Fibroblast of the aortic adventitia (primary cell): ENCODE data around the gene MS4A10. TPM values are rescaled to one million over a fixed set of nuclear protein-coding genes. Genes with fewer than 3 reads are reported as not detected.

Experiments used
- DNase-seq: peaks from one replicate; pipeline ENCODE4 v3.0.0-alpha.2; 2010; ENCODE audit warnings: low read depth
- H3K4me3 ChIP-seq: 2 replicates; pipeline ENCODE4 v1.5.1; 2011; ENCODE audit warnings: low read depth, mild to moderate bottlenecking, control low read depth, low read length, moderate library complexity
- total RNA-seq: library from RNA; depleted of rRNA; stranded (reverse); fragments of >200 nt; gene quantifications from 2 replicates; pipeline ENCODE4 v1.2.3, GENCODE V29; 2012; ENCODE audit warnings: low replicate concordance
- TF ChIP-seq, protein P1 (sequence below): IDR thresholded peaks from 2 replicates; pipeline ENCODE4 v1.5.1; 2011; ENCODE audit warnings: mild to moderate bottlenecking, low read length, control low read depth, inconsistent platforms; ENCODE audit not compliant: insufficient read depth

The MS4A10 gene
- total RNA-seq, 1 donor = not detected

DNA sequence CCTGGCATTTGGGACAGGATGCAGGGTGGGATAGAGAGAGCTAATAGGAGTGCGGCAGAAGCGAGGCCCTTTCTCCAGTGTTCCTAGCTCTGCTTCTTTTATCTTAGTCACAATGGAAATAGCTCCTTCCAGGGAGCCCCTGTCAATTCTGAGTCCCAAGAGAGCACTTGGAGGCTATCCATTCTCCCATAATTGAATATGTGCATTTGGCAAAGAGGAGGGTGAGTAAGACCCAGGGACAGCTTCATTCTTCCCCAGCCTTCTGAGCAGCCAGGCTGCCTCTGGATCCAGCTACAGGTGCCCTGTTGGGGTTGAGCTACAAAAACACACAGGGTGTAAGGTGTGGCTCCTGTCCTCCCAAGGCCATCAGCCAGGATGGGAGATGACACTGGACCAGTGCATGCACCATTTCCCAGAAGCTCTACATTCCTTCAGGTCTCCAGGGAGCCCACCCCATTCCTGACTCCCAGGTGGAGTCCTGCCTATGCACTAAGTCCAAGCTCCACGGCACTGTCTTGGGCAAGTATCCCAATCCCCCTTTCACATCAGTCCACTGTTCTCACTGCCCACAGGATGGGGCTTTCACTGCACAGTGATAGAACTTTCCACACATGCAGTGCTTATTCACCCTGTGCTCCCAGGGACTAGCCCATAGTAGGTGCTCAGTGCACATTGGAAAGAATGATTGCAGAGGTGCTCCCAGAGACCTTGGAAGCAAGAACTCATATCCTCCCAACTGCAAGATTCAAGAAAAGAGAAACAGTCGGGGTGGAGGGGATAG is 6.2 kb downstream of the MS4A10 start:
- TF ChIP-seq, protein P1, sequence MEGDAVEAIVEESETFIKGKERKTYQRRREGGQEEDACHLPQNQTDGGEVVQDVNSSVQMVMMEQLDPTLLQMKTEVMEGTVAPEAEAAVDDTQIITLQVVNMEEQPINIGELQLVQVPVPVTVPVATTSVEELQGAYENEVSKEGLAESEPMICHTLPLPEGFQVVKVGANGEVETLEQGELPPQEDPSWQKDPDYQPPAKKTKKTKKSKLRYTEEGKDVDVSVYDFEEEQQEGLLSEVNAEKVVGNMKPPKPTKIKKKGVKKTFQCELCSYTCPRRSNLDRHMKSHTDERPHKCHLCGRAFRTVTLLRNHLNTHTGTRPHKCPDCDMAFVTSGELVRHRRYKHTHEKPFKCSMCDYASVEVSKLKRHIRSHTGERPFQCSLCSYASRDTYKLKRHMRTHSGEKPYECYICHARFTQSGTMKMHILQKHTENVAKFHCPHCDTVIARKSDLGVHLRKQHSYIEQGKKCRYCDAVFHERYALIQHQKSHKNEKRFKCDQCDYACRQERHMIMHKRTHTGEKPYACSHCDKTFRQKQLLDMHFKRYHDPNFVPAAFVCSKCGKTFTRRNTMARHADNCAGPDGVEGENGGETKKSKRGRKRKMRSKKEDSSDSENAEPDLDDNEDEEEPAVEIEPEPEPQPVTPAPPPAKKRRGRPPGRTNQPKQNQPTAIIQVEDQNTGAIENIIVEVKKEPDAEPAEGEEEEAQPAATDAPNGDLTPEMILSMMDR = no peak
- DNase-seq = peak; percentile 33
- H3K4me3 ChIP-seq = no peak overlapping the region

DNA sequence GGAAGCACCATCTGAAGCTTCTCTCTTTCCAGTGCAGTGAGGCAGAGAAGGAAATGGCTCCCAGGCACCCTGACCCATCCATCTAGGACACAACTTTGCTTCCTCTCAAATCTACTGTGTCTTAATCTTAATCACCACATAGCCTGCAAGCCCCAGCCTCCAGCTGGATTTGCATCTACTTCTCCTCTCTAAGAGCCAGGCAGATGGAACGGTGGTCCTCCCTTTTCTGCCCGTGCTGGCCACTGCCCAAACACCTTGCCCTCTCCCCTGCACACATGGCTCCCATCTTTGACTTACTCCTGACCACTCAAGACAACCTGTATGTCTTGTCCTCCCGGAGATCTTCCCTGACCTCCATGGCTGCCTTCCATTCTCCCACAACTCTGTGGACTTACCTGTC is 7.4 kb downstream of the MS4A10 start:
- TF ChIP-seq, protein P1 = no peak
- no peak overlapping the region for H3K4me3 ChIP-seq
- no peak for DNase-seq

DNA sequence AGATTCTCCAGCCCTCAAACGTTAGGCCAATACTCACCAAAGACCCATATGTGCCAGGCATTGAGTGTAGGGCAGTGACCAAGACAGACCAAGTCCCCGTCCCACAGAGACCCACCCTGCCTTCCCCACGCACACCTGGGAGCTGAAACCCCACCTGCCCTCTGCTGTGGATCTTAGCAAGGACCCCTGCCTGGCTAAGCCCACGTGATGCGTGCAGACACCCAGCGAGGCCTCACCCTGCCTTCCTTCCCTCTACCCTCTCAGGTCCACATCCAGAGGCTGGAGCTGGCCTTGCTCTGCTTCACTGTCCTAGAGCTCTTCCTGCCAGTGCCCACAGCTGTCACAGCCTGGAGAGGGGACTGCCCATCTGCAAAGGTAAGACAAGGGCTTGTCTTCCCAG is 10.2 kb downstream of the MS4A10 start:
- H3K4me3 ChIP-seq = no peak overlapping the region
- TF ChIP-seq, protein P1 = no peak
- DNase-seq = no peak

DNA sequence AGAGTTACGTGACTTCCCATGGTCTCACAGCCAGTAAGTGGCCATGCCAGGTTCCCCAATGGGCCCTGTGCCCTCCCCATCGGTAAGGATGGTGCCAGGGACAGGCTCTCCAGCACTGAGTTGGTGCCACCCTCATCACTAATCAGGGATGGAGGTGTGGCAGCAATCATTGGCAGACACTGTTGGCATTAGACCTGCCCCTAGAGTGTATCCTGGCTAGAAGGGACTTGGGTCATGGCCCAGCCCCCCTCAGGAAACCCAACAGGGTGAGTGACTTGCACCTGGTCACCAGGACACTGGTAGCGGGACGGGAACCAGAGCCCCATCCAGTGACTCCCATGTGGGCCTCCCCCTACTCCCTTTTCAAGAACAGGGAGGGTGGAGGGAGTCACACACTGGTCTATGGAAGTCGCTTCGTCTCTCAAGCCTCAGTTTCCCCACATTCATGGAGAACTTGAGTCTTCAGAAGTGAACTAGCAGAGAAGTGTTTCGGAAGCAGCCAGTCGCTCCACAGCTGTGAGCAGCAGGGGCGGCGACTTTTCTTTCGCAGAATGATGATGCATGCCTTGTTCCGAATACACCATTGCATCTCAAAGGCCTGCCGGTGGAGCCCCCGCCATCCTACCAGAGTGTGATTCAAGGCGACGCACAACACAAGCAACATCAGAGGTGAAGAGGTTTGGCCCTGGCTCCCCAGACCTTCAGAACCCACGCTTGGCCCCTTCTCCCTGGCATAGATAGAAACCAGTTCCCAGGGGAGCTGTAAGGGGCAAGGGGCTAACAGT is 12.9 kb downstream of the MS4A10 start:
- no peak overlapping the region for H3K4me3 ChIP-seq
- no peak for DNase-seq
- TF ChIP-seq, protein P1 = no peak

DNA sequence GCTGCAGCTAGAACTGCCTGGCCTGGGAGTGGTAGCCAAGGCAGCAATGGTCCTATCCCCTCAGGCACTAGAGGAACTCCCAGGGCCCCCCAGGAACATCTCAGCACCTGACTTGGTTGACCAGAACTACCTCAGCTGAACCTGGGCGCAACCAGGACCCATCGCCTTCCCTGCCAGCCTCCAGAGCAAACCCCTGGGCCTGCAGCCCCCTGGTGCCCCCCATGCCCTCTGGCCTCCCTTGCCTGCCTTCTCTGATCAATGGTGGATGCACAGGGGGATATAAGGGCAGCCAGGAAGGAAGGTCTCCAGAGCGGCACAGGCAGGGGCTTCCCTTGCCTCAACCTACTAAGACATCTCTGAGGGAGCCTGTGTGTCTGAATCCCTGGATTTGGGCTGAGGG is 13.5 kb downstream of the MS4A10 start:
- TF ChIP-seq, protein P1 = no peak
- H3K4me3 ChIP-seq = no peak overlapping the region
- DNase-seq = no peak

DNA sequence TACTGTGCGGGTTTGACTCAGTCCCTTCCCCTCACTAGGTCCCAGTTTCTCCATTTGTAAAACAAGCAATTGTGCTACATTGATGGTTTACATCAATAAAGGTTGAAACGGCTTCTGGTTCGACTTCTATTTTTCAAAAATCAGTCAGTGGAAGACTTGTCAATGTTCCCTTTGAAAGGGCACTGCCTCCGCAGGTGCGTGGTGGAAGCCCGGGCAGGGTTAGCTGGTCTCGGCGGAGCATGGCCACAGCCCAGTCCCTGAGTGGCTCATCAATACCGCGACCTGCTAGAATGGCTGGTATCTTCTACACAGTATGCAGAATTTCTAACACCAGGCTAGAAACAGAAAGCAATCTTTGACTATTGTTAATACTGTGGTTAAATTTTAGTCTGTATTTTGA is 16.1 kb downstream of the MS4A10 start:
- H3K4me3 ChIP-seq = no peak overlapping the region
- TF ChIP-seq, protein P1 = no peak
- DNase-seq = no peak
